SK-N-SH (cell line): ENCODE measurements around the gene DOK4. TPM values are rescaled to one million over a fixed set of nuclear protein-coding genes. Genes with fewer than 3 reads are reported as not detected.

Source experiments
- CTCF ChIA-PET: fragments of 300-600, 350-600 bp; formaldehyde crosslinking; extraction: SDS; loops from one replicate; lab custom pipeline; 2021; lab: Yijun Ruan, JAX
- POLR2A ChIA-PET: fragments of 350-600 bp; sonication (Branson Sonifier 250); formaldehyde crosslinking; extraction: SDS; loops from one replicate; lab custom pipeline; 2020; ENCODE audit warnings: antibody characterized with exemption, inconsistent platforms; lab: Yijun Ruan, JAX
- DNase-seq: peaks from one replicate; pipeline ENCODE4 v3.0.0; 2012
- H2AFZ ChIP-seq: fragments of 200-600 bp; sonication (generic); 2 replicates; pipeline ENCODE4 v1.8.1; 2016; ENCODE audit warnings: antibody characterized with exemption, mild to moderate bottlenecking, low read depth
- H3F3A ChIP-seq: fragments of 200-600 bp; sonication (generic); replicated peaks from 2 replicates; pipeline ENCODE3; 2016; ENCODE audit warnings: antibody characterized with exemption, mild to moderate bottlenecking; ENCODE audit not compliant: insufficient read depth
- H3K27ac ChIP-seq, 2 experiments: fragments of 200-500 bp in 1 of 2; fragments of 200-600 bp in 1 of 2; sonication (Bioruptor generic) in 1 of 2; sonication (generic), shearing (Covaris generic) in 1 of 2; 2 replicates each; pipeline versions ENCODE4 v1.5.1 to v1.6.1; 2014 to 2016; ENCODE audit warnings: low read depth in 2 of 2, inconsistent platforms in 1 of 2, low read length in 1 of 2, mild to moderate bottlenecking in 1 of 2, mixed read lengths in 1 of 2
- H3K27me3 ChIP-seq: fragments of 200-600 bp; sonication (generic), shearing (Covaris generic); 2 replicates; pipeline ENCODE4 v1.6.1; 2016; ENCODE audit warnings: mixed run types; ENCODE audit not compliant: insufficient read depth
- H3K36me3 ChIP-seq, 2 experiments: fragments of 200-500 bp in 1 of 2; fragments of 200-600 bp in 1 of 2; sonication (Bioruptor generic) in 1 of 2; sonication (generic) in 1 of 2; replicated peaks in 1 of 2; 2 replicates each; pipeline versions ENCODE3 to v1.5.1; 2014 to 2016; ENCODE audit warnings: low read length in 1 of 2, mild to moderate bottlenecking in 1 of 2; ENCODE audit not compliant: insufficient read depth in 2 of 2, control insufficient read depth in 1 of 2
- H3K4me1 ChIP-seq, 2 experiments: fragments of 200-500 bp in 1 of 2; fragments of 200-600 bp in 1 of 2; sonication (Bioruptor generic) in 1 of 2; sonication (generic), shearing (Covaris generic) in 1 of 2; 2 replicates each; pipeline versions ENCODE4 v1.5.1 to v1.6.1; 2014 to 2016; ENCODE audit warnings: low read depth in 1 of 2, low read length in 1 of 2, mixed run types in 1 of 2; ENCODE audit not compliant: insufficient read depth in 2 of 2, control insufficient read depth in 1 of 2
- H3K4me2 ChIP-seq: fragments of 200-600 bp; sonication (generic), shearing (Covaris generic); 2 replicates; pipeline ENCODE4 v1.6.1; 2017; ENCODE audit warnings: mixed run types
- H3K4me3 ChIP-seq, 2 experiments: fragments of 200-500 bp in 1 of 2; fragments of 200-600 bp in 1 of 2; sonication (Bioruptor generic) in 1 of 2; sonication (generic), shearing (Covaris generic) in 1 of 2; 2 replicates each; pipeline versions ENCODE4 v1.5.1 to v1.8.1; 2014 to 2016; ENCODE audit warnings: low read depth in 2 of 2, inconsistent platforms in 1 of 2, low read length in 1 of 2, mild to moderate bottlenecking in 1 of 2, mixed read lengths in 1 of 2, moderate library complexity in 1 of 2
- H3K79me2 ChIP-seq: fragments of 200-600 bp; sonication (generic); 2 replicates; pipeline ENCODE4 v1.8.1; 2017; ENCODE audit warnings: mild to moderate bottlenecking; ENCODE audit not compliant: insufficient read depth
- H3K9ac ChIP-seq: fragments of 200-600 bp; sonication (generic); 2 replicates; pipeline ENCODE4 v1.6.1; 2017; ENCODE audit warnings: mixed run types
- H3K9me2 ChIP-seq: fragments of 200-600 bp; sonication (generic); 2 replicates; pipeline ENCODE4 v1.6.1; 2017; ENCODE audit warnings: mixed run types
- H3K9me3 ChIP-seq: fragments of 200-600 bp; sonication (generic); 2 replicates; pipeline ENCODE4 v1.6.1; 2017; ENCODE audit warnings: mixed run types, mild to moderate bottlenecking, moderate library complexity
- H4K20me1 ChIP-seq: fragments of 200-600 bp; sonication (generic); 2 replicates; pipeline ENCODE4 v1.6.1; 2017; ENCODE audit warnings: mild to moderate bottlenecking, mixed run types; ENCODE audit not compliant: insufficient read depth
- EP300 ChIP-seq, 2 experiments: IDR thresholded peaks; 2 replicates each; pipeline versions ENCODE4 v1.4.0 to v1.6.1; 2012; ENCODE audit warnings: borderline replicate concordance in 1 of 2, low read depth in 1 of 2, low read length in 1 of 2
- EZH2phosphoT487 ChIP-seq: fragments of 200-600 bp; sonication (generic); IDR thresholded peaks from 2 replicates; pipeline ENCODE4 v1.6.1; 2017; ENCODE audit warnings: low read depth, mixed run types, mild to moderate bottlenecking, antibody characterized with exemption, moderate library complexity, borderline replicate concordance
- FOXM1 ChIP-seq: IDR thresholded peaks from 2 replicates; pipeline ENCODE4 v1.4.0; 2012; ENCODE audit warnings: low read depth, mild to moderate bottlenecking
- GATA2 ChIP-seq: sonication (generic); formaldehyde crosslinking; IDR thresholded peaks from 2 replicates; pipeline ENCODE4 v1.5.0; 2020; ENCODE audit warnings: mild to moderate bottlenecking, missing genetic modification reagents
- JUND ChIP-seq: IDR thresholded peaks from 2 replicates; pipeline ENCODE4 v1.4.0; 2012
- NRF1 ChIP-seq: IDR thresholded peaks from 2 replicates; pipeline ENCODE4 v1.6.1; 2012; ENCODE audit warnings: low read depth, mild to moderate bottlenecking, low read length
- POLR2AphosphoS5 ChIP-seq: IDR thresholded peaks from 2 replicates; pipeline ENCODE4 v1.6.1; 2012; ENCODE audit warnings: low read depth, low read length
- SIN3A ChIP-seq: IDR thresholded peaks from 2 replicates; pipeline ENCODE4 v1.6.1; 2012; ENCODE audit warnings: low read depth, mild to moderate bottlenecking, low read length, moderate library complexity, borderline replicate concordance
- TCF12 ChIP-seq: IDR thresholded peaks from 2 replicates; pipeline ENCODE4 v1.4.0; 2012
- WGBS: methylation state at CpG from one replicate; pipeline ENCODE4 v1.1.6; 2017; ENCODE audit warnings: low lambda C conversion rate; 5-methylcytosine and 5-hydroxymethylcytosine counted together
- polyA plus RNA-seq, 3 experiments: library from polyadenylated mRNA; depleted of rRNA; stranded (reverse); fragments of >200 nt; gene quantifications; 2 replicates each; pipeline ENCODE4 v1.2.3, GENCODE V29; 2012
- TF ChIP-seq, protein P1 (sequence below): IDR thresholded peaks from 2 replicates; pipeline ENCODE4 v1.4.0; 2012; ENCODE audit warnings: low read depth
- TF ChIP-seq, protein P2 (sequence below): fragments of 150-350 bp; IDR thresholded peaks from 2 replicates; pipeline ENCODE4 v1.6.1; 2017; ENCODE audit warnings: antibody characterized with exemption, low read length, low read depth, borderline replicate concordance
- TF ChIP-seq, protein P3 (sequence below): IDR thresholded peaks from 2 replicates; pipeline ENCODE4 v1.4.0; 2012; ENCODE audit warnings: low read depth, borderline replicate concordance

DOK4 gene
- polyA plus RNA-seq, 1 of the 3 experiments (the other 2 are of a cell fraction): 28.4 TPM

DNA sequence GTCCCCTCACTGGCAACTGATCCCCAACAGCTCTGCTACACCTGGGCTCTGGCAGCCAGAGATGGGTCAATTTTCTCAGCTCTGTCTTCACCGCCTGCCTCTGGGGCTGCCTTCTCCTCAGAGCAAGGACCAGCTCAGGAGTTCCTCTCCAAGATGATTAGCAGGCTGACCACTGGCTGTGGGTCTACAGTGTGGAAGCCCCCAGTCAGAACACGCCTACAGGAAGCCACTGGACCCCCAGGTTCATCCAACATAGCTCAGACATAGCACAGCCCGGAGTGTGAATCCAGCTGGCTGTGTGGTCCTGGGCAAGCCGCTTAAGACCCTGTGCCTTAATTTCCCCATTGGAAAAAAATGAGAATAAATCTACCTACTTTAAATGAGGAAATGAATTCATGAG, 4.9 kb downstream of the DOK4 start:
- H4K20me1 ChIP-seq: 0 out of 2 replicates have a peak, but pooled peaks cover 1% of the 10 kb centered on the region
- H3K9ac ChIP-seq: no peak overlapping the region
- H2AFZ ChIP-seq: no peak overlapping the region
- ChIA-PET POLR2A (interaction anchor here (1.2 to 10.0 kb wide), 5 partner anchors 8 to 38 kb away, joined by 4 to 152 read pairs (median 8); partner anchors contain the start of genes CIAPIN1 and COQ9), CTCF (interaction anchor here (1.5 to 21.0 kb wide), 4 partner anchors 9 to 63 kb away, joined by 4 to 354 read pairs (median 34); partner anchors contain the start of gene POLR2C)
- H3K36me3 ChIP-seq: peaks cover 0 to 3% of the 10 kb centered on the region in 2 experiments
- WGBS: 75% methylated on average over 3 of the region's 4 CpGs
- H3F3A ChIP-seq: peaks cover 5% of the 10 kb centered on the region
- H3K4me3 ChIP-seq: no peak overlapping the region
- no peak for DNase-seq
- peaks cover 7% of the 10 kb centered on the region; the same call in 1 of the 2 replicates for H3K79me2 ChIP-seq
- no peaks in the 10 kb centered on the region for H3K27me3 ChIP-seq
- peak overlapping the region in 1 of 2 experiments; percentile 90; a peak in 2 of 4 replicates for H3K27ac ChIP-seq
- no peaks in the 10 kb centered on the region for H3K9me3 ChIP-seq
- H3K4me2 ChIP-seq: no peak overlapping the region
- H3K4me1 ChIP-seq: peaks cover 14 to 81% of the 10 kb centered on the region in 2 experiments; a peak in 3 of 4 replicates
- TF ChIP-seq FOXM1: no peak
- TF ChIP-seq JUND: no peak
- TF ChIP-seq EZH2phosphoT487: no peak
- TF ChIP-seq TCF12: no peak
- TF ChIP-seq POLR2AphosphoS5: no peak
- TF ChIP-seq NRF1: no peak
- TF ChIP-seq, protein P1, sequence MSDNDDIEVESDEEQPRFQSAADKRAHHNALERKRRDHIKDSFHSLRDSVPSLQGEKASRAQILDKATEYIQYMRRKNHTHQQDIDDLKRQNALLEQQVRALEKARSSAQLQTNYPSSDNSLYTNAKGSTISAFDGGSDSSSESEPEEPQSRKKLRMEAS: no peak
- no peak for TF ChIP-seq SIN3A
- TF ChIP-seq GATA2 (CRISPR knock-in tag): no peak
- TF ChIP-seq, protein P2, sequence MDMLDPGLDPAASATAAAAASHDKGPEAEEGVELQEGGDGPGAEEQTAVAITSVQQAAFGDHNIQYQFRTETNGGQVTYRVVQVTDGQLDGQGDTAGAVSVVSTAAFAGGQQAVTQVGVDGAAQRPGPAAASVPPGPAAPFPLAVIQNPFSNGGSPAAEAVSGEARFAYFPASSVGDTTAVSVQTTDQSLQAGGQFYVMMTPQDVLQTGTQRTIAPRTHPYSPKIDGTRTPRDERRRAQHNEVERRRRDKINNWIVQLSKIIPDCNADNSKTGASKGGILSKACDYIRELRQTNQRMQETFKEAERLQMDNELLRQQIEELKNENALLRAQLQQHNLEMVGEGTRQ: no peak
- H3K9me2 ChIP-seq: no peaks in the 10 kb centered on the region

DNA sequence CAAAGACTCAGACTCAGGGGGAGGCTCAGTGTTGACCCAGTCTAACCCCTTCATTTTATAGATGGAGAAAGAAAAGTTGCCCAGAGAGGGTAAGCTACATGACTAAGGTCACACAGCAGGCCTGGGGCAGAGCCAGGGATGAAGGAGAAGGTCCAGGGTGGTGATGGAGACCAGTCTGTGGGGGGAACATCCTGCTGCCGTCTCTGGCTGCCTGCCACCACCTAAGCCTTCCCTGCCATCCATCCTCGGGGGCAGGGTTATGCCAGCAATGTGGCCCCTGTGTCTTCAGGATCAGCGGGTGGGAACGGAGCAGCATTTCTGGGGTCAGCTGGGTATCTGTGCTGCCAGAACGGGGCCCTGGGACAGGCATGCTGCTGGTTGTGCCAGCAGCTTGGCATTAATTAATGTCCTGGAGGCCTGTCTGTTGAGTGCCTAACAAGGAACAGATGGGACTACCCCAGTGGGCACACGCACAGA, 5.5 kb downstream of the DOK4 start:
- Histone ChIP-seq H3K36me3 (peaks cover 0 to 3% of the 10 kb centered on the region in 2 experiments), H3K9ac (no peak overlapping the region), H3K4me3 (no peak overlapping the region; a peak in 1 of 4 replicates), H4K20me1 (0 out of 2 replicates have a peak, but pooled peaks cover 6% of the 10 kb centered on the region), H3K9me3 (no peaks in the 10 kb centered on the region), H3K4me2 (no peak overlapping the region), H3K9me2 (no peaks in the 10 kb centered on the region), H3K27me3 (no peaks in the 10 kb centered on the region), H3F3A (peaks cover 5% of the 10 kb centered on the region), H3K4me1 (peaks cover 14 to 87% of the 10 kb centered on the region in 2 experiments; a peak in 3 of 4 replicates), H2AFZ (no peak overlapping the region), H3K27ac (peak overlapping the region; percentile 27 to 90; a peak in 3 of 4 replicates), H3K79me2 (peaks cover 7% of the 10 kb centered on the region; the same call in 1 of the 2 replicates)
- TF ChIP-seq TCF12: peak; percentile 36; the same call in 1 of the 2 replicates
- peak in 1 of 2 experiments; percentile 84; a peak in 2 of 4 replicates for TF ChIP-seq EP300 (IDR thresholded peaks at IDR 0.05; ENCODE audit: borderline replicate concordance in 1 of 2, low read depth in 1 of 2, low read length in 1 of 2)
- TF ChIP-seq GATA2 (CRISPR knock-in tag): peak; percentile 47; the same call in 1 of the 2 replicates
- TF ChIP-seq, protein P3, sequence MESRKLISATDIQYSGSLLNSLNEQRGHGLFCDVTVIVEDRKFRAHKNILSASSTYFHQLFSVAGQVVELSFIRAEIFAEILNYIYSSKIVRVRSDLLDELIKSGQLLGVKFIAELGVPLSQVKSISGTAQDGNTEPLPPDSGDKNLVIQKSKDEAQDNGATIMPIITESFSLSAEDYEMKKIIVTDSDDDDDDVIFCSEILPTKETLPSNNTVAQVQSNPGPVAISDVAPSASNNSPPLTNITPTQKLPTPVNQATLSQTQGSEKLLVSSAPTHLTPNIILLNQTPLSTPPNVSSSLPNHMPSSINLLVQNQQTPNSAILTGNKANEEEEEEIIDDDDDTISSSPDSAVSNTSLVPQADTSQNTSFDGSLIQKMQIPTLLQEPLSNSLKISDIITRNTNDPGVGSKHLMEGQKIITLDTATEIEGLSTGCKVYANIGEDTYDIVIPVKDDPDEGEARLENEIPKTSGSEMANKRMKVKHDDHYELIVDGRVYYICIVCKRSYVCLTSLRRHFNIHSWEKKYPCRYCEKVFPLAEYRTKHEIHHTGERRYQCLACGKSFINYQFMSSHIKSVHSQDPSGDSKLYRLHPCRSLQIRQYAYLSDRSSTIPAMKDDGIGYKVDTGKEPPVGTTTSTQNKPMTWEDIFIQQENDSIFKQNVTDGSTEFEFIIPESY: no peak
- 34% methylated on average over 5 of the region's 6 CpGs for WGBS
- ChIA-PET POLR2A (interaction anchor here (1.2 to 10.0 kb wide), 6 partner anchors 8 to 39 kb away, joined by 4 to 152 read pairs (median 8); partner anchors contain the start of genes CIAPIN1, COQ9 and POLR2C), CTCF (interaction anchor here (1.5 to 21.0 kb wide), 3 partner anchors 17 to 63 kb away, joined by 4 to 354 read pairs (median 58); partner anchors contain the start of gene POLR2C)
- peak; percentile 81 for DNase-seq
